Thoracic aorta (tissue), 2 donors: ENCODE data around the gene NPBWR2. TPM values are rescaled to one million over a fixed set of nuclear protein-coding genes. Genes with fewer than 3 reads are reported as not detected.

Experiments
- ATAC-seq: fragments of 150-250 bp; one replicate; pipeline ENCODE4 v1.8.0; 2017; ENCODE audit warnings: low read depth; ENCODE audit not compliant: insufficient number of reproducible peaks, low FRiP score
- DNase-seq: peaks from one replicate; pipeline ENCODE4 v3.0.0-alpha.2; 2020; ENCODE audit warnings: low spot score
- H3K27ac ChIP-seq, 2 donors: fragments of 200-600 bp; sonication (generic); 1 replicate in 1 of 2; 2 replicates in 1 of 2; pipeline ENCODE4 v1.5.1; 2016; ENCODE audit warnings: mild to moderate bottlenecking in 2 of 2, moderate library complexity in 2 of 2
- H3K27me3 ChIP-seq: fragments of 200-600 bp; sonication (generic); replicated peaks from 2 replicates; pipeline ENCODE4 v1.6.0; 2016; ENCODE audit warnings: mild to moderate bottlenecking; ENCODE audit not compliant: insufficient read depth
- H3K36me3 ChIP-seq: fragments of 200-600 bp; sonication (generic); one replicate; pipeline ENCODE4 v1.5.1; 2016
- H3K4me1 ChIP-seq, 2 donors: fragments of 200-600 bp; sonication (generic); 1 replicate in 1 of 2; 2 replicates in 1 of 2; pipeline versions ENCODE4 v1.5.1 to v1.6.0; 2016; ENCODE audit warnings: low read depth in 2 of 2, mild to moderate bottlenecking in 1 of 2; ENCODE audit not compliant: control insufficient read depth in 1 of 2
- H3K4me3 ChIP-seq: fragments of 200-600 bp; sonication (generic); 2 replicates; pipeline ENCODE4 v1.5.1; 2016; ENCODE audit warnings: mild to moderate bottlenecking
- H3K9me3 ChIP-seq: fragments of 200-600 bp; sonication (generic); 2 replicates; pipeline ENCODE4 v1.5.1; 2016
- CTCF ChIP-seq: fragments of 200-600 bp; sonication (generic); IDR thresholded peaks from one replicate; pipeline ENCODE4 v1.5.1; 2019; ENCODE audit warnings: antibody characterized with exemption
- total RNA-seq, 2 donors: library from RNA; depleted of rRNA; stranded (reverse); fragments of >200 nt; gene quantifications; one replicate each; pipeline versions ENCODE4 v1.1.0 to v1.2.3, GENCODE V29; 2016

NPBWR2 gene
- total RNA-seq, 2 donors from 2014 or later: not detected

- DNase-seq (no peak), ATAC-seq (no peak)
- no peaks in the 10 kb centered on the region for H3K4me1 ChIP-seq
- TF ChIP-seq CTCF: no peak
- H3K27me3 ChIP-seq: no peaks in the 10 kb centered on the region
- no peak overlapping the region for H3K27ac ChIP-seq
- no peak overlapping the region for H3K4me3 ChIP-seq
- H3K36me3 ChIP-seq: no peaks in the 10 kb centered on the region
- peaks cover 5% of the 10 kb centered on the region for H3K9me3 ChIP-seq
Observed at GRCh38 chr20:64142590-64142989, 35.2 kb upstream of the NPBWR2 start.

DNA sequence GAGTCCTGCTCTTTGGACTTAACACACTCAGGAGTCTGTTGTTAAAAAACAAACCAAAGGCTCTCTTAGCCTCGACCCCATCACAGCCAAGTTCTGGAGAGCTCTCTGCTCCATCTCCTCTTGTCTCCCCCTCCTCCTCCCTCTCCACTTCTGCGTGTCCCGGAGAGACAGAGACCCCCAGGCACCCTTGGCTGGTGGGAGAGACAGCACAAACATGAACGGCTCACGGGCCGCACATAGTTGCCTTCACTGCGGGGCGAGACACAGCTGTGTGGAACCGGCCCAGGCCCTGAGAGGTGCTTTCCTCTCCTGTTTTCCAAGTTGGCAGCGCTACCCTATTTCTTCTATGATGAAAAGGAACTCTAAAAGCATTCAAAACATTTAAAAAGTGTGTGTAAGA lies 33.6 kb upstream of the NPBWR2 start:
- Histone ChIP-seq H3K4me1 (no peaks in the 10 kb centered on the region), H3K9me3 (peaks cover 5% of the 10 kb centered on the region), H3K4me3 (no peak overlapping the region), H3K27ac (no peak overlapping the region), H3K27me3 (no peaks in the 10 kb centered on the region), H3K36me3 (no peaks in the 10 kb centered on the region)
- no peak for DNase-seq
- no peak for TF ChIP-seq CTCF
- no peak for ATAC-seq

DNA sequence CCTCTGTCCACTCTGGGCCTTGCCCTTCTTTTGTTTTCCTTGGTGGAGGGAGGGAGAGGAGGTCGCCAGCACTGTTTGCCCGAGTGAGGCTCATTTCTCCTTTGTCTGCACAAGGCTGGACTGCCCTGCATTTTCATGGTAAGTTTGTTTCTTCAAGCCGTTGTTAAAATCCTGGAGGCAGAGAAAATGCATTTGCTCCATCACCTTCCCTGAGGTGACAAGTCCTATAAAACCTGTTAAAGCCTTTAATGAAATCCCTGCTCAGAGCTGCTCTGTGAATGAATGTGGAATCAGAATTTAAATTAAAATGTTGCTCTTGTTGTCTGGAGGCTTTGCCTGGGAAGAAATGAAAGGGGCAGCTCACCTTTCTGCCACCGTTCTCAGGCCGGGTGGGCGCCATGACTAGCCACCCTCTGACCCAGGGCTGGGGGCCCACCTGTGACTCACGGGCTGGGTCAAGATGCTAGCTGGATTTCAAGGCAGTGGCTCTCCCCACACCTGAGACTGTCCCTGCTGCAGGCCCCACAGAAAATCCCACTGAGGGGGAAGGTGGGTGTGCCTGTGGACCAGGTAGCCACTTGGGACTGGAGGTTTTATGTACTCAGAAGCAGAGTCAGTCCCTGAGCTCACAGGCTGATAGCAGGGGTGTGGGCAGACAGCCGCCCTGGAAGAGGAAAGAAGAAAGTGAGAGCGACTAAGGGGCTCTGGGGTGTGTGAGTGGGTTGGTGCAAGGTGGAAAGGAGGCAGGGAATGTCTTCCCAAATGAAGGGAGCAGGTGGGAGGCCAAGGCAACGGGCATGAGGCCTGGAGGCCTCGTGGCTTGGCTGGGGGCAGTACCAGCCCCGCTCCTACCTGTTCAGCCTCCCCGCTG lies 32.9 kb upstream of the NPBWR2 start:
- H3K9me3 ChIP-seq: peaks cover 2% of the 10 kb centered on the region
- H3K27me3 ChIP-seq: no peaks in the 10 kb centered on the region
- H3K4me1 ChIP-seq: no peaks in the 10 kb centered on the region
- no peak overlapping the region for H3K27ac ChIP-seq
- TF ChIP-seq CTCF: no peak
- no peaks in the 10 kb centered on the region for H3K36me3 ChIP-seq
- DNase-seq (no peak), ATAC-seq (no peak)
- H3K4me3 ChIP-seq: no peak overlapping the region

- H3K36me3 ChIP-seq: no peaks in the 10 kb centered on the region
- no peak for TF ChIP-seq CTCF
- H3K27ac ChIP-seq: no peak overlapping the region
- DNase-seq: no peak
- H3K9me3 ChIP-seq: no peaks in the 10 kb centered on the region
- no peak overlapping the region for H3K4me3 ChIP-seq
- H3K4me1 ChIP-seq: no peaks in the 10 kb centered on the region
- no peak for ATAC-seq
- H3K27me3 ChIP-seq: no peaks in the 10 kb centered on the region
Observed at GRCh38 chr20:64139199-64140060, 32.1 kb upstream of the NPBWR2 start.

- TF ChIP-seq CTCF: no peak
- DNase-seq: no peak
- H3K27me3 ChIP-seq: no peaks in the 10 kb centered on the region
Observed at GRCh38 chr20:64138276-64138815, 31.0 kb upstream of the NPBWR2 start.

More at GRCh38 chr20:64138276-64138815, 31.0 kb upstream of the NPBWR2 start:
- Histone ChIP-seq H3K4me1 (no peaks in the 10 kb centered on the region), H3K4me3 (no peak overlapping the region), H3K27ac (no peak overlapping the region), H3K36me3 (no peaks in the 10 kb centered on the region), H3K9me3 (no peaks in the 10 kb centered on the region)
- ATAC-seq: no peak
